Trophoblast cell (in vitro differentiated cells and primary cell): ENCODE data around the gene DEFB129.

ENCODE experiments used
- DNase-seq, 2 donors: peaks; one replicate each; pipeline ENCODE4 v3.0.0-alpha.2; 2016
- H2AFZ ChIP-seq: 2 replicates; pipeline ENCODE4 v1.6.1; 2013; ENCODE audit warnings: low read length, moderate library complexity, mild to moderate bottlenecking; ENCODE audit not compliant: insufficient read depth, poor library complexity
- H2AK5ac ChIP-seq: 2 replicates; pipeline ENCODE4 v1.6.1; 2013; ENCODE audit warnings: mild to moderate bottlenecking, low read length
- H2BK120ac ChIP-seq: 2 replicates; pipeline ENCODE4 v1.6.1; 2013; ENCODE audit warnings: low read length, mild to moderate bottlenecking, moderate library complexity; ENCODE audit not compliant: insufficient read depth, poor library complexity
- H2BK12ac ChIP-seq: 2 replicates; pipeline ENCODE4 v1.6.1; 2013; ENCODE audit warnings: mild to moderate bottlenecking, low read length, moderate library complexity
- H2BK5ac ChIP-seq: 2 replicates; pipeline ENCODE4 v1.6.1; 2013; ENCODE audit warnings: low read length, low read depth, moderate library complexity, mild to moderate bottlenecking; ENCODE audit not compliant: poor library complexity
- H3K14ac ChIP-seq: 2 replicates; pipeline ENCODE4 v1.6.1; 2013; ENCODE audit warnings: mild to moderate bottlenecking, low read length
- H3K18ac ChIP-seq: 2 replicates; pipeline ENCODE4 v1.6.1; 2013; ENCODE audit warnings: mild to moderate bottlenecking, low read length
- H3K23ac ChIP-seq: 2 replicates; pipeline ENCODE4 v1.6.1; 2013; ENCODE audit warnings: low read length
- H3K27ac ChIP-seq: 2 replicates; pipeline ENCODE4 v1.5.1; 2013; ENCODE audit warnings: low read depth, mild to moderate bottlenecking, inconsistent platforms, low read length, moderate library complexity
- H3K27me3 ChIP-seq: 2 replicates; pipeline ENCODE4 v1.6.1; 2013; ENCODE audit warnings: inconsistent platforms, mild to moderate bottlenecking, low read length, moderate library complexity; ENCODE audit not compliant: insufficient read depth
- H3K36me3 ChIP-seq, 2 experiments: 1 replicate in 1 of 2; 2 replicates in 1 of 2; pipeline ENCODE4 v1.6.1; 2013; ENCODE audit warnings: low read length in 2 of 2, mild to moderate bottlenecking in 2 of 2, moderate library complexity in 1 of 2; ENCODE audit not compliant: insufficient read depth in 2 of 2, control insufficient read depth in 1 of 2
- H3K4ac ChIP-seq: 2 replicates; pipeline ENCODE4 v1.6.1; 2013; ENCODE audit warnings: low read depth, mild to moderate bottlenecking, low read length, moderate library complexity
- H3K4me1 ChIP-seq, 2 experiments: 1 replicate in 1 of 2; 2 replicates in 1 of 2; pipeline ENCODE4 v1.6.1; 2013; ENCODE audit warnings: low read length in 2 of 2, mild to moderate bottlenecking in 2 of 2, moderate library complexity in 1 of 2; ENCODE audit not compliant: insufficient read depth in 2 of 2, control insufficient read depth in 1 of 2
- H3K4me2 ChIP-seq: 2 replicates; pipeline ENCODE4 v1.6.1; 2013; ENCODE audit warnings: inconsistent platforms, mild to moderate bottlenecking, low read length, moderate library complexity
- H3K4me3 ChIP-seq: 2 replicates; pipeline ENCODE4 v1.5.1; 2013; ENCODE audit warnings: mild to moderate bottlenecking, low read depth, low read length, inconsistent platforms
- H3K79me1 ChIP-seq: one replicate; pipeline ENCODE4 v1.6.1; 2013; ENCODE audit warnings: low read length
- H3K79me2 ChIP-seq: 2 replicates; pipeline ENCODE4 v1.6.1; 2013; ENCODE audit warnings: low read length, mild to moderate bottlenecking; ENCODE audit not compliant: control insufficient read depth, insufficient read depth, poor library complexity
- H3K9ac ChIP-seq: 2 replicates; pipeline ENCODE4 v1.6.1; 2013; ENCODE audit warnings: mild to moderate bottlenecking, low read length
- H3K9me3 ChIP-seq: 2 replicates; pipeline ENCODE4 v1.6.1; 2013; ENCODE audit warnings: low read depth, mild to moderate bottlenecking, control low read depth, inconsistent platforms, low read length; ENCODE audit not compliant: insufficient read depth
- H4K12ac ChIP-seq: 2 replicates; pipeline ENCODE4 v1.6.1; 2013; ENCODE audit warnings: low read depth, mild to moderate bottlenecking, low read length, moderate library complexity
- H4K8ac ChIP-seq: 2 replicates; pipeline ENCODE4 v1.6.1; 2013; ENCODE audit warnings: low read depth, mild to moderate bottlenecking, low read length, moderate library complexity
- H4K91ac ChIP-seq: one replicate; pipeline ENCODE4 v1.6.1; 2013; ENCODE audit warnings: low read depth, mild to moderate bottlenecking, low read length, moderate library complexity
- WGBS: extraction: QIAGEN DNeasy Blood & Tissue Kit; methylation state at CpG from one replicate; pipeline ENCODE4 v1.1.7; 2013; ENCODE audit warnings: missing lambda C conversion rate; ENCODE audit not compliant: insufficient read length, insufficient coverage; ENCODE audit errors: extremely low coverage; 5-methylcytosine and 5-hydroxymethylcytosine counted together

The DEFB129 gene

GRCh38 chr20:277496-277781, 50.4 kb downstream of the DEFB129 start:
- Histone ChIP-seq H3K14ac (no peak overlapping the region), H2BK12ac (no peak overlapping the region), H2BK5ac (no peak overlapping the region), H3K27me3 (no peaks in the 10 kb centered on the region), H2AK5ac (no peak overlapping the region), H3K9ac (no peak overlapping the region), H3K79me2 (no peaks in the 10 kb centered on the region), H3K4me1 (no peaks in the 10 kb centered on the region), H3K36me3 (peaks cover 15 to 33% of the 10 kb centered on the region in 2 experiments), H4K91ac (no peak overlapping the region), H4K8ac (no peak overlapping the region), H4K12ac (no peak overlapping the region), H3K4me2 (no peak overlapping the region), H3K18ac (no peak overlapping the region), H3K23ac (no peak overlapping the region), H3K79me1 (no peaks in the 10 kb centered on the region), H2AFZ (no peak overlapping the region), H3K27ac (no peak overlapping the region), H3K9me3 (peaks cover 2% of the 10 kb centered on the region), H3K4ac (no peak overlapping the region), H3K4me3 (no peak overlapping the region), H2BK120ac (no peak overlapping the region)
- DNase-seq = no peak
- WGBS = no CpG with 5 or more reads among the region's 3 CpGs

- Histone ChIP-seq H3K14ac (no peak overlapping the region), H3K79me2 (no peaks in the 10 kb centered on the region), H3K27me3 (no peaks in the 10 kb centered on the region), H4K8ac (no peak overlapping the region), H4K91ac (no peak overlapping the region), H3K18ac (no peak overlapping the region), H3K23ac (no peak overlapping the region), H2BK5ac (no peak overlapping the region), H3K9ac (no peak overlapping the region), H3K4me2 (no peak overlapping the region), H3K79me1 (no peaks in the 10 kb centered on the region), H2AK5ac (no peak overlapping the region), H3K27ac (no peak overlapping the region), H3K36me3 (peaks cover 15 to 33% of the 10 kb centered on the region in 2 experiments), H2AFZ (no peak overlapping the region), H3K4ac (no peak overlapping the region), H2BK12ac (no peak overlapping the region), H3K4me1 (no peaks in the 10 kb centered on the region), H4K12ac (no peak overlapping the region), H3K4me3 (no peak overlapping the region), H3K9me3 (peaks cover 2% of the 10 kb centered on the region), H2BK120ac (no peak overlapping the region)
- WGBS = no CpG with 5 or more reads among the region's 5 CpGs
- no peak for DNase-seq
These were observed 51.1 kb downstream of the DEFB129 start for GRCh38 chr20:278181-278580.

- DNase-seq = no peak
- peaks cover 15 to 36% of the 10 kb centered on the region in 2 experiments for H3K36me3 ChIP-seq
- H3K14ac ChIP-seq = no peak overlapping the region
- no peak overlapping the region for H3K4me3 ChIP-seq
- no peak overlapping the region for H2BK12ac ChIP-seq
- H3K4ac ChIP-seq = no peak overlapping the region
- H3K18ac ChIP-seq = no peak overlapping the region
- H3K27me3 ChIP-seq = no peaks in the 10 kb centered on the region
- H4K8ac ChIP-seq = no peak overlapping the region
- H3K4me1 ChIP-seq = no peaks in the 10 kb centered on the region
- no peak overlapping the region for H4K91ac ChIP-seq
- no peak overlapping the region for H4K12ac ChIP-seq
- H3K79me2 ChIP-seq = no peaks in the 10 kb centered on the region
- no peak overlapping the region for H2BK5ac ChIP-seq
- WGBS = 100% methylated on average over 4 of the region's 88 CpGs
- H3K9me3 ChIP-seq = peaks cover 2% of the 10 kb centered on the region
- H3K9ac ChIP-seq = no peak overlapping the region
- H2BK120ac ChIP-seq = no peak overlapping the region
- H2AK5ac ChIP-seq = no peak overlapping the region
- no peak overlapping the region for H3K23ac ChIP-seq
- H2AFZ ChIP-seq = no peak overlapping the region
- no peak overlapping the region for H3K4me2 ChIP-seq
- no peak overlapping the region for H3K27ac ChIP-seq
- no peaks in the 10 kb centered on the region for H3K79me1 ChIP-seq
These were observed 51.8 kb downstream of the DEFB129 start for GRCh38 chr20:278607-279571.
